ENCODE measurements around the gene FAM219B.

GRCh38 chr15:74955796-74956647, 49.4 kb upstream of the FAM219B start:
- TF ChIP-seq GATA2 (IDR thresholded peaks at IDR 0.05; ENCODE audit: low read depth, low read length), result no peak
- no peak for TF ChIP-seq GATA3 (IDR thresholded peaks at IDR 0.05; ENCODE audit: low read depth, low read length)
